Transverse colon (tissue), 4 donors: ENCODE results near the gene NKPD1. TPM values are rescaled to one million over a fixed set of nuclear protein-coding genes. Genes with fewer than 3 reads are reported as not detected.

Experiments
- DNase-seq: peaks from one replicate; pipeline ENCODE4 v3.0.0-alpha.2; 2019
- H3K27ac ChIP-seq, 4 donors: fragments of 200-600 bp; sonication (generic); 2 replicates each; pipeline ENCODE4 v1.5.1; 2016 to 2018; ENCODE audit warnings: inconsistent platforms in 4 of 4
- H3K27me3 ChIP-seq: fragments of 200-600 bp; sonication (generic); 2 replicates; pipeline ENCODE4 v1.5.1; 2017; ENCODE audit warnings: inconsistent platforms
- H3K36me3 ChIP-seq, 4 donors: fragments of 200-600 bp; sonication (generic); 2 replicates each; pipeline ENCODE4 v1.5.1; 2017 to 2019; ENCODE audit warnings: inconsistent platforms in 4 of 4
- H3K4me1 ChIP-seq, 4 donors: fragments of 200-600 bp; sonication (generic); 2 replicates each; pipeline ENCODE4 v1.5.1; 2017 to 2020; ENCODE audit warnings: inconsistent platforms in 4 of 4
- H3K4me3 ChIP-seq, 4 donors: fragments of 200-600 bp; sonication (generic); 1 replicate in 1 of 4; 2 replicates in 3 of 4; pipeline versions ENCODE4 v1.5.1 to v1.6.1; 2017 to 2019; ENCODE audit warnings: inconsistent platforms in 4 of 4
- H3K9me3 ChIP-seq, 2 donors: fragments of 200-600 bp; sonication (generic); 2 replicates each; pipeline ENCODE4 v1.5.1; 2017 to 2019; ENCODE audit warnings: inconsistent platforms in 2 of 2
- EP300 ChIP-seq: sonication (generic); formaldehyde crosslinking; IDR thresholded peaks from one replicate; pipeline ENCODE4 v1.6.1; 2017; ENCODE audit warnings: antibody characterized with exemption, low read depth
- POLR2A ChIP-seq: fragments of 450-650 bp; IDR thresholded peaks from one replicate; pipeline ENCODE4 v1.6.1; 2016; ENCODE audit warnings: antibody characterized with exemption, mild to moderate bottlenecking, moderate library complexity
- POLR2AphosphoS5 ChIP-seq, 3 donors: sonication (generic); formaldehyde crosslinking; IDR thresholded peaks; one replicate each; pipeline ENCODE4 v1.6.1; 2016; ENCODE audit warnings: antibody characterized with exemption in 3 of 3
- WGBS, 2 donors: methylation state at CpG; one replicate each; pipeline ENCODE4 v1.1.5; 2018; ENCODE audit warnings: low coverage in 1 of 2; 5-methylcytosine and 5-hydroxymethylcytosine counted together
- in situ Hi-C, 4 donors: fragments of 200-750 bp; cut with MboI; loops; one replicate each; pipeline versions ENCODE4 v1.15.0 to v1.15.1; 2017; ENCODE audit warnings: low sequenced_read_pairs in 3 of 4, low pct_ligation_motif_present in 1 of 4, low pct_unique_long_range_greater_than_20kb in 1 of 4
- intact Hi-C: fragments of 100-400 bp; cut with DNase I; formaldehyde crosslinking; loops from one replicate; pipeline ENCODE4 v1.15.1; 2023; ENCODE audit warnings: low total_unique reads
- total RNA-seq, 4 donors: library from RNA; depleted of rRNA; stranded (reverse); fragments of >200 nt; gene quantifications; one replicate each; pipeline ENCODE4 v1.1.0, GENCODE V29; 2016
- TF ChIP-seq, protein P1 (sequence below), 5 experiments: fragments of 200-600 bp in 3 of 5; fragments of 450-650 bp in 2 of 5; sonication (generic) in 3 of 5; IDR thresholded peaks; 1 replicate in 2 of 5; 2 replicates in 3 of 5; pipeline ENCODE4 v1.5.1; 2016 to 2017; ENCODE audit warnings: antibody characterized with exemption in 5 of 5, inconsistent platforms in 3 of 5, mild to moderate bottlenecking in 2 of 5, moderate library complexity in 1 of 5

NKPD1 gene
- total RNA-seq, 4 donors from 2014 or later = 0.32 to 1.5 TPM; not detected in 2

DNA sequence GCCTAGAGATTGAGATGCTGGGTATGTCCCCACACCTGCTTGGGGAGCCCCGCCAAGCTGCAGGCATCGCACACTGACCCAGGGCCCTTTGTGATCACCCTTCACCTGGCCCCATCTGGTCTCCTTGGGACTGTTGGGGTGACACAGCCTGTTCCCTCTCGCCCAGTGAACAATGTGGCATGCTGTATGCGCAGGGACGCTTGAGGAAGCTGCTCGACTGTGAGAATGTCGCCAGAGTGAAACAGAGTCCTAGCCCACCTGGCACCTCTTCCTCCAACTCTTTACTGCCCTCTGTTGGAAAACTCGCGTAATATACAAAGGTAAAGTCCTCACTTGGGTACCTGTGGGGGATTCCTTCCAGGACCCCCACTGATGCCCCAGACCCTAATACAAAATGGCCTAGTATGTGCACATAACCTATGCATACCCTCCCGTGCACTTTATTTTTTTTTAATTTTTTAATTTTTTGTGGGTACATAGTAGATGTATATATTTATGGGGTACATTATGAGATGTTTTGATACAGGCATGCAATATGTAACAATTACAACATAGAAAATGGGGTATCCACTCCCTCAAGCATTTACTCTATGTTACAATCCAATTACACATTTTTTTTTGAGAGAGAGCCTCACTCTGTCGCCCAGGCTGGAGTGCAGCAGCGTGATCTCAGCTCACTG, 26.8 kb upstream of the NKPD1 start:
- TF ChIP-seq, protein P1, sequence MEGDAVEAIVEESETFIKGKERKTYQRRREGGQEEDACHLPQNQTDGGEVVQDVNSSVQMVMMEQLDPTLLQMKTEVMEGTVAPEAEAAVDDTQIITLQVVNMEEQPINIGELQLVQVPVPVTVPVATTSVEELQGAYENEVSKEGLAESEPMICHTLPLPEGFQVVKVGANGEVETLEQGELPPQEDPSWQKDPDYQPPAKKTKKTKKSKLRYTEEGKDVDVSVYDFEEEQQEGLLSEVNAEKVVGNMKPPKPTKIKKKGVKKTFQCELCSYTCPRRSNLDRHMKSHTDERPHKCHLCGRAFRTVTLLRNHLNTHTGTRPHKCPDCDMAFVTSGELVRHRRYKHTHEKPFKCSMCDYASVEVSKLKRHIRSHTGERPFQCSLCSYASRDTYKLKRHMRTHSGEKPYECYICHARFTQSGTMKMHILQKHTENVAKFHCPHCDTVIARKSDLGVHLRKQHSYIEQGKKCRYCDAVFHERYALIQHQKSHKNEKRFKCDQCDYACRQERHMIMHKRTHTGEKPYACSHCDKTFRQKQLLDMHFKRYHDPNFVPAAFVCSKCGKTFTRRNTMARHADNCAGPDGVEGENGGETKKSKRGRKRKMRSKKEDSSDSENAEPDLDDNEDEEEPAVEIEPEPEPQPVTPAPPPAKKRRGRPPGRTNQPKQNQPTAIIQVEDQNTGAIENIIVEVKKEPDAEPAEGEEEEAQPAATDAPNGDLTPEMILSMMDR (IDR thresholded peaks at IDR 0.05) = peak; percentile 46 to 55 (median 50)
- TF ChIP-seq EP300 = no peak
- Histone ChIP-seq H3K9me3 (no peaks in the 10 kb centered on the region), H3K36me3 (no peaks in the 10 kb centered on the region), H3K4me1 (no peaks in the 10 kb centered on the region), H3K4me3 (no peak overlapping the region), H3K27me3 (no peaks in the 10 kb centered on the region), H3K27ac (no peak overlapping the region)
- no peak for DNase-seq
- WGBS, 2 donors = 44 to 51% methylated on average over 5 to 12 of the region's 12 CpGs
- intact Hi-C loops = no loop called here
- in situ Hi-C loops = no loop called here

DNA sequence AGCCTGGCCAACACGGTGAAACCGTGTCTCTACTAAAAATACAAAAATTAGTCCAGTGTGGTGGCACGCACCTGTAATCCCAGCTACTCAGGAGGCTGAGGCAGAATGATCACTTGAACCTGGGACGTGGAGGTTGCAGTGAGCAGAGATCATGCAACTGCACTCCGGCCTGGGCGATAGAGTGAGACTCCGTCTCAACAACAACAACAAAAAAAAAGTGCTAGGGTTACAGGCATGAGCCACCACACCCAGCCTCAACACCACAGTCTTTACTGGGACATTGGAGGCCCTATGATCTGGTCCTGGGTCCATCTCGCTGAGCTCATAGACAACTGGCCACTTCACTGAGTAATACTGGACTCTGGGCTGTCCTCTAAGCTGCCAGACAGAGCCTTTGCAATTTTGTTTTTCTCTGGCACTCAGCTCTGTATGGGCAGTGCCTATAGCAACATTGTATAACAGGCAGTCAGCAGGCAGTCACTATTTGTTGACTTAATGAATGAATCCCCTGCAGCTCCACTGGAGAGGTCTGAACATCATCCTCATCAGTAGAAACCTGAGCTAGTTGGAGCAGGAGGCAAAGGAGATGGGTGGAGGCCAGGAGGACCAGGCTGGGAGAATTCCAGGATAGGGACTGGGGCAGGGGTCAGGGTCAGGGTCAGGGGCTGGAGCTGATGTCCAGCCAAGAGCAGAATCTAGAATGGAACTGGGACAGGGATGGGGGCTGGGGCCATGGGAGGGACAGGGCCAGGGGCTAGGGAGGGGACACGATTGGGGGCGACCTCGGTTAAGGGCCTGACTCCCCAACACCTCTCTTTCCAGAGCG, 25.9 kb upstream of the NKPD1 start:
- intact Hi-C loops (no loop called here), in situ Hi-C loops (no loop called here)
- TF ChIP-seq POLR2AphosphoS5 (IDR thresholded peaks at IDR 0.05) = no peak
- TF ChIP-seq, protein P1 (IDR thresholded peaks at IDR 0.05) = no peak
- TF ChIP-seq POLR2A = no peak
- no peak for TF ChIP-seq EP300
- Histone ChIP-seq H3K9me3 (no peaks in the 10 kb centered on the region), H3K36me3 (no peaks in the 10 kb centered on the region), H3K4me1 (no peaks in the 10 kb centered on the region), H3K4me3 (no peak overlapping the region), H3K27ac (no peak overlapping the region), H3K27me3 (no peaks in the 10 kb centered on the region)
- DNase-seq = no peak
- 91 to 94% methylated on average over 3 to 12 of the region's 12 CpGs for WGBS, 2 donors

DNA sequence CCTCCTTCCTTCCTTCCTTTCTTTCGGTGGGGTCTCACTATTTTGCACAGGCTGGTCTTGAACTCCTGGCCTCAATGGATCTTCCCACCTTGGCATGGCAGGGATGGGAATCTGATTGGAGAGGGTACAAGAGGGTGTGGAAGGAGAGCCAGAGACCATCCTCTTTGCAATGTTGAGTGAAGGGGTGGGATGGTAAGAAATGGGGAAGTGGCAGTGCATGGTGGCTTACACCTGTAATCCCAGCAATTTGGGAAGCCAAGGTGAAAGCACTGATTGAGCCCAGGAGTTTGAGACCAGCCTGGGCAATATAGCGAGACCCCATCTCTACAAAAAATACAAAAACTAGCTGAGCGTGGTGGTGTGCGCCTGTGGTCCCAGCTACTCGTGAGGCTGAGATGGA, 23.3 kb upstream of the NKPD1 start:
- Histone ChIP-seq H3K36me3 (no peaks in the 10 kb centered on the region), H3K4me1 (peaks cover 11 to 22% (median 20%) of the 10 kb centered on the region in 4 donors), H3K4me3 (no peak overlapping the region), H3K9me3 (no peaks in the 10 kb centered on the region), H3K27ac (no peak overlapping the region), H3K27me3 (no peaks in the 10 kb centered on the region)
- TF ChIP-seq POLR2A (no peak), POLR2AphosphoS5 (IDR thresholded peaks at IDR 0.05) (no peak)
- TF ChIP-seq, protein P1 (IDR thresholded peaks at IDR 0.05) = no peak
- no peak for DNase-seq
- 99 to 100% methylated on average over 1 to 5 of the region's 5 CpGs for WGBS, 2 donors
- in situ Hi-C loops = no loop called here
- intact Hi-C loops = no loop called here

DNA sequence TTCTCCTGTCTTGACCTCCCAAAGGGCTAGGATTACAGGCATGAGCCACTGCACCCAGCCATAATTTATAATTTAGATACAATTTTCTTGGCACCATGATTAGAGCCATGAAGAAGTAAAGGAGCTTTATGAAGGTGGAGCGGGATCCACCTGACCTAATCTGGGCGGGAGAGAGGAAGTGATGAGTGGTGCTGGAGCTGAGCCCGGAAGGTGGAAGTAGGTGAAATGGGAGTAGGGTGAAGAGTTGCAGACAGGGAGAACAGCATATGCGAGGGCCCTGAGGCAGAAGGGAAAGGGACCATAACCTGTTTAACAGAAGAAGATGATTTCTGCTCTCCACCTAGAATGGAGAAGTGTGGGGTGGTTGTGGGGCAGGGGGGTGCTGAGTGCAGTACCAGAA, 22.0 kb upstream of the NKPD1 start:
- H3K27ac ChIP-seq = no peak overlapping the region
- WGBS, 2 donors = 55 to 66% methylated on average over 4 of the region's 4 CpGs
- H3K4me1 ChIP-seq = peaks cover 11 to 25% (median 21%) of the 10 kb centered on the region in 4 donors
- intact Hi-C loops (no loop called here), in situ Hi-C loops (no loop called here)
- no peak for DNase-seq
- H3K27me3 ChIP-seq = no peaks in the 10 kb centered on the region
- H3K9me3 ChIP-seq = no peaks in the 10 kb centered on the region
- TF ChIP-seq POLR2AphosphoS5 (IDR thresholded peaks at IDR 0.05) (no peak), POLR2A (no peak), EP300 (no peak)
- TF ChIP-seq, protein P1 (IDR thresholded peaks at IDR 0.05) = no peak
- no peak overlapping the region for H3K4me3 ChIP-seq
- H3K36me3 ChIP-seq = no peaks in the 10 kb centered on the region
